Karpas-422 (cell line): Measurements from ENCODE around the gene USP26. TPM values are rescaled to one million over a fixed set of nuclear protein-coding genes. Genes with fewer than 3 reads are reported as not detected.
"Not testable (repeated sequence)": the region's sequence is repeated elsewhere in the genome, so short reads cannot be mapped to it uniquely, and the experiment has no call there.

ENCODE experiments used
- DNase-seq: peaks from one replicate; pipeline ENCODE4 v3.0.0-alpha.2; 2015
- H2AFZ ChIP-seq: fragments of 200-600 bp; sonication (generic); 2 replicates; pipeline ENCODE4 v1.6.1; 2014; ENCODE audit warnings: antibody characterized with exemption, low read length, mixed read lengths
- H3K27ac ChIP-seq: fragments of 200-600 bp; sonication (generic); 2 replicates; pipeline ENCODE4 v1.5.1; 2014; ENCODE audit warnings: mild to moderate bottlenecking, low read length, moderate library complexity
- H3K27me3 ChIP-seq: fragments of 200-600 bp; sonication (generic); 2 replicates; pipeline ENCODE4 v1.6.1; 2014; ENCODE audit warnings: low read length, mixed read lengths
- H3K36me3 ChIP-seq: fragments of 200-600 bp; sonication (generic); 2 replicates; pipeline ENCODE4 v1.6.1; 2014; ENCODE audit warnings: low read length, mixed read lengths; ENCODE audit not compliant: insufficient read depth
- H3K4me1 ChIP-seq: fragments of 200-600 bp; sonication (generic); 2 replicates; pipeline ENCODE4 v1.6.1; 2014; ENCODE audit warnings: mild to moderate bottlenecking, low read length, mixed read lengths
- H3K4me2 ChIP-seq: fragments of 200-600 bp; sonication (generic); 2 replicates; pipeline ENCODE4 v1.6.1; 2014; ENCODE audit warnings: low read length, low read depth, mild to moderate bottlenecking; ENCODE audit not compliant: poor library complexity, severe bottlenecking
- H3K4me3 ChIP-seq: fragments of 200-600 bp; sonication (generic); 2 replicates; pipeline ENCODE4 v1.5.1; 2014; ENCODE audit warnings: mild to moderate bottlenecking, antibody characterized with exemption, low read length, mixed read lengths
- H3K79me2 ChIP-seq: fragments of 200-600 bp; sonication (generic); 2 replicates; pipeline ENCODE4 v1.6.1; 2014; ENCODE audit warnings: mild to moderate bottlenecking, low read length, mixed read lengths
- H3K9ac ChIP-seq: fragments of 200-600 bp; sonication (generic); 2 replicates; pipeline ENCODE4 v1.6.0; 2014; ENCODE audit warnings: low read length
- H3K9me2 ChIP-seq: fragments of 200-600 bp; sonication (generic), shearing (Covaris generic); replicated peaks from 2 replicates; pipeline ENCODE4 v1.6.0; 2014; ENCODE audit warnings: mild to moderate bottlenecking, low read length, moderate library complexity; ENCODE audit not compliant: insufficient read depth
- H3K9me3 ChIP-seq: fragments of 300-700, 200-600 bp; sonication (generic); 2 replicates; pipeline ENCODE4 v1.6.1; 2014; ENCODE audit warnings: low read length, mixed read lengths
- H4K20me1 ChIP-seq: fragments of 200-600 bp; sonication (generic); 2 replicates; pipeline ENCODE4 v1.6.1; 2014; ENCODE audit warnings: mild to moderate bottlenecking, antibody characterized with exemption, low read length, low read depth; ENCODE audit not compliant: insufficient read depth
- total RNA-seq: library from RNA; depleted of rRNA; stranded (reverse); fragments of >200 nt; shearing (Covaris generic); gene quantifications from 2 replicates; pipeline ENCODE4 v1.2.3, GENCODE V29; 2014; ENCODE audit warnings: low replicate concordance

USP26 gene
- total RNA-seq, 1 experiment from 2014 or later, result not detected

- DNase-seq, H3K9me2 ChIP-seq, H3K4me1 ChIP-seq, H3K9ac ChIP-seq, H3K27me3 ChIP-seq, H3K27ac ChIP-seq, H3K4me3 ChIP-seq, H3K36me3 ChIP-seq, H3K79me2 ChIP-seq, H3K4me2 ChIP-seq, H2AFZ ChIP-seq, H3K9me3 ChIP-seq, H4K20me1 ChIP-seq: not testable (repeated sequence)
Measured at GRCh38 chrX:133085056-133085455, 11.9 kb downstream of the USP26 start.

- Histone ChIP-seq H2AFZ (no peak overlapping the region), H3K36me3 (no peaks in the 10 kb centered on the region), H3K79me2 (no peaks in the 10 kb centered on the region), H3K9me3 (no peaks in the 10 kb centered on the region), H3K4me2 (no peak overlapping the region), H3K9ac (no peak overlapping the region), H3K4me3 (no peak overlapping the region), H3K9me2 (no peaks in the 10 kb centered on the region), H3K27me3 (no peaks in the 10 kb centered on the region), H3K27ac (no peak overlapping the region), H4K20me1 (no peaks in the 10 kb centered on the region), H3K4me1 (no peaks in the 10 kb centered on the region)
- DNase-seq, result no peak
Measured at GRCh38 chrX:133083899-133084298, 13.0 kb downstream of the USP26 start.

- Histone ChIP-seq H3K27me3 (no peaks in the 10 kb centered on the region), H4K20me1 (no peaks in the 10 kb centered on the region), H3K9me3 (no peaks in the 10 kb centered on the region), H3K9ac (no peak overlapping the region), H3K4me2 (no peak overlapping the region), H3K27ac (no peak overlapping the region), H3K9me2 (no peaks in the 10 kb centered on the region), H3K4me3 (no peak overlapping the region), H3K36me3 (no peaks in the 10 kb centered on the region), H2AFZ (no peak overlapping the region), H3K4me1 (no peaks in the 10 kb centered on the region), H3K79me2 (no peaks in the 10 kb centered on the region)
- no peak for DNase-seq
Measured at GRCh38 chrX:133081990-133082389, 14.9 kb downstream of the USP26 start.

- not testable (repeated sequence) for H4K20me1 ChIP-seq, H3K4me1 ChIP-seq, H3K27ac ChIP-seq, H3K9ac ChIP-seq, H3K4me2 ChIP-seq, H3K9me3 ChIP-seq, H3K27me3 ChIP-seq, H3K9me2 ChIP-seq, H3K4me3 ChIP-seq, H3K79me2 ChIP-seq, H2AFZ ChIP-seq, DNase-seq, H3K36me3 ChIP-seq
Measured at GRCh38 chrX:133077856-133078255, 19.1 kb downstream of the USP26 start.

GRCh38 chrX:133072566-133072965, 24.3 kb downstream of the USP26 start:
- H3K27me3 ChIP-seq, result no peaks in the 10 kb centered on the region
- no peak overlapping the region for H3K4me3 ChIP-seq
- H3K9ac ChIP-seq, result no peak overlapping the region
- H3K9me3 ChIP-seq, result no peaks in the 10 kb centered on the region
- no peaks in the 10 kb centered on the region for H3K79me2 ChIP-seq
- H3K36me3 ChIP-seq, result no peaks in the 10 kb centered on the region
- no peak overlapping the region for H2AFZ ChIP-seq
- DNase-seq, result no peak
- no peak overlapping the region for H3K27ac ChIP-seq
- no peaks in the 10 kb centered on the region for H3K9me2 ChIP-seq
- H3K4me2 ChIP-seq, result no peak overlapping the region
- H4K20me1 ChIP-seq, result no peaks in the 10 kb centered on the region
- no peaks in the 10 kb centered on the region for H3K4me1 ChIP-seq

GRCh38 chrX:133068461-133068860, 28.4 kb downstream of the USP26 start:
- H3K36me3 ChIP-seq, result no peaks in the 10 kb centered on the region
- no peak overlapping the region for H3K9ac ChIP-seq
- H3K79me2 ChIP-seq, result no peaks in the 10 kb centered on the region
- no peak overlapping the region for H2AFZ ChIP-seq
- H3K27ac ChIP-seq, result no peak overlapping the region
- no peaks in the 10 kb centered on the region for H3K27me3 ChIP-seq
- H3K4me3 ChIP-seq, result no peak overlapping the region
- no peaks in the 10 kb centered on the region for H4K20me1 ChIP-seq
- H3K9me3 ChIP-seq, result no peaks in the 10 kb centered on the region
- no peak for DNase-seq
- H3K4me2 ChIP-seq, result no peak overlapping the region
- H3K9me2 ChIP-seq, result no peaks in the 10 kb centered on the region
- no peaks in the 10 kb centered on the region for H3K4me1 ChIP-seq

GRCh38 chrX:133056341-133056740, 40.6 kb downstream of the USP26 start:
- no peak overlapping the region for H3K27ac ChIP-seq
- no peak overlapping the region for H2AFZ ChIP-seq
- H4K20me1 ChIP-seq, result no peaks in the 10 kb centered on the region
- no peaks in the 10 kb centered on the region for H3K27me3 ChIP-seq
- no peaks in the 10 kb centered on the region for H3K9me2 ChIP-seq
- H3K4me2 ChIP-seq, result no peak overlapping the region
- no peak overlapping the region for H3K4me3 ChIP-seq
- no peak overlapping the region for H3K9ac ChIP-seq
- no peaks in the 10 kb centered on the region for H3K36me3 ChIP-seq
- DNase-seq, result no peak
- no peaks in the 10 kb centered on the region for H3K79me2 ChIP-seq
- no peaks in the 10 kb centered on the region for H3K9me3 ChIP-seq
- no peaks in the 10 kb centered on the region for H3K4me1 ChIP-seq

- no peak overlapping the region for H2AFZ ChIP-seq
- no peaks in the 10 kb centered on the region for H3K9me2 ChIP-seq
- no peak overlapping the region for H3K4me2 ChIP-seq
- H4K20me1 ChIP-seq, result no peaks in the 10 kb centered on the region
- H3K36me3 ChIP-seq, result no peaks in the 10 kb centered on the region
- H3K9me3 ChIP-seq, result no peaks in the 10 kb centered on the region
- H3K27ac ChIP-seq, result no peak overlapping the region
- no peak overlapping the region for H3K4me3 ChIP-seq
- H3K4me1 ChIP-seq, result no peaks in the 10 kb centered on the region
- no peak for DNase-seq
- no peak overlapping the region for H3K9ac ChIP-seq
- H3K27me3 ChIP-seq, result no peaks in the 10 kb centered on the region
- H3K79me2 ChIP-seq, result no peaks in the 10 kb centered on the region
Measured at GRCh38 chrX:133054761-133055405, 42.0 kb downstream of the USP26 start.
